HG03108 (cell line): ENCODE data around the gene PLPPR4.
A peak's percentile ranks its signal among the peaks of the same experiment; 100 is the strongest.
"Not testable (repeated sequence)": the region's sequence is repeated elsewhere in the genome, so short reads cannot be mapped to it uniquely, and the experiment has no call there.

Source experiments
- ATAC-seq: cut with Tn5 transposase; IDR thresholded peaks from one replicate; pipeline ENCODE4 v1.9.1; 2021; ENCODE audit warnings: moderate library complexity; ENCODE audit not compliant: unreplicated experiment

The PLPPR4 gene, protein sequence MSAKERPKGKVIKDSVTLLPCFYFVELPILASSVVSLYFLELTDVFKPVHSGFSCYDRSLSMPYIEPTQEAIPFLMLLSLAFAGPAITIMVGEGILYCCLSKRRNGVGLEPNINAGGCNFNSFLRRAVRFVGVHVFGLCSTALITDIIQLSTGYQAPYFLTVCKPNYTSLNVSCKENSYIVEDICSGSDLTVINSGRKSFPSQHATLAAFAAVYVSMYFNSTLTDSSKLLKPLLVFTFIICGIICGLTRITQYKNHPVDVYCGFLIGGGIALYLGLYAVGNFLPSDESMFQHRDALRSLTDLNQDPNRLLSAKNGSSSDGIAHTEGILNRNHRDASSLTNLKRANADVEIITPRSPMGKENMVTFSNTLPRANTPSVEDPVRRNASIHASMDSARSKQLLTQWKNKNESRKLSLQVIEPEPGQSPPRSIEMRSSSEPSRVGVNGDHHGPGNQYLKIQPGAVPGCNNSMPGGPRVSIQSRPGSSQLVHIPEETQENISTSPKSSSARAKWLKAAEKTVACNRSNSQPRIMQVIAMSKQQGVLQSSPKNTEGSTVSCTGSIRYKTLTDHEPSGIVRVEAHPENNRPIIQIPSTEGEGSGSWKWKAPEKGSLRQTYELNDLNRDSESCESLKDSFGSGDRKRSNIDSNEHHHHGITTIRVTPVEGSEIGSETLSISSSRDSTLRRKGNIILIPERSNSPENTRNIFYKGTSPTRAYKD

DNA sequence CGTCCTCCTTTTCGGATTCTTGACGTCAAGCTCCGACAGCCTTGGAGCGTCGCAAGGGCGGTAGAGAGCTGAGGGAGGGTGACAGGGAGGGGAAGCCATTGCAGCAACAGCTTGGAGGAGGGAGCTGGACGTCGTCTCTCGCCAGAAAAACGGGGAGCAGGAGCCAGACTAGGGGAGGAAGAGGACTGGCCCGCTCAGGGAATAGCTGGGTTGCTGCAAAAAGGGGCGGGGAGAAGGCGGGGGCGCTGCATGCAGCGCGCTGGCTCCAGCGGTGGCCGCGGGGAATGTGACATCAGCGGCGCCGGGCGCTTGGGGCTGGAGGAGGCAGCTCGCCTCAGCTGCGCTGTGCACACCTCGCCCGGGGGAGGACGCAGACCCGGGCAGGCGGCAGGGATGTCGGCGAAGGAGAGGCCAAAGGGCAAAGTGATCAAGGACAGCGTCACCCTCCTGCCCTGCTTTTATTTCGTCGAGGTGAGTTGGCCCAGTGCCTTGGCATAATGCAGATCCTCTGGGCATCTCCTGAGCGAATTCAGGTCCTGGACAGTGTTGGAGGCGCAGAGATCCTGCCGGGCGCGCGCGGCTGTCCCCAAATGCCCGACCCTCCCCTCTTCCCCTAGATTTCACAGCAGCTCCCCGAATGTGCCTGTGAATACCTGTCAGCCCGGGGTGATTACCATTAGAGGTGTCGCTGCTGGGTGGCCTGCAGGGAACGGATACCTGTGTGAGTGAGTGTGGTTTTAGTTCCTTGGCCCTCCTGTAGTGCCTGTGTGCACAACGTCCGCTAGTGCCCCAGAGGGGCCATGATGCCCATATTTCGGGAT is at the start of gene PLPPR4:
PLPPR4 (plus strand) TSS at position 292 of the 821 bp plus-strand sequence; CDS start at position 394, 102 bp downstream.
- ATAC-seq: no peak

DNA sequence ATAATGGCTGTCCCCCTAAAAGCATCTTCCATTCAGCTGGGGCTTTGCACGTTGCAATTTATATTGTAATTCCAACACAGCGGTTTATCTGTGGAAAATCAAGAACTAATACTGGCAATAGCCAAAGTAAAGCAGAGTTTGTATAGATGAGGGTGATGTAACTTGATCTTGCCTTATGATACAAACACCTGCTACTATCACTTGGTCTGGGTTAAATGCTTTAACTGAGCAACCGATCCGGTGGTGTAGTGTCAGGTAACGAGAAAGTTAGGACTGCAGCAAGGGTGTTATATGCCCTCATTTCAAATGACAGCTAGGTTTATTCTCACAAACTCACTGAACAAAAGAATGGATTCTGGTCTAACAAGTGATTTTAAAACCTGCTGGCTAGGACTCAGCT is 47.3 kb upstream of the PLPPR4 start:
- no peak for ATAC-seq

DNA sequence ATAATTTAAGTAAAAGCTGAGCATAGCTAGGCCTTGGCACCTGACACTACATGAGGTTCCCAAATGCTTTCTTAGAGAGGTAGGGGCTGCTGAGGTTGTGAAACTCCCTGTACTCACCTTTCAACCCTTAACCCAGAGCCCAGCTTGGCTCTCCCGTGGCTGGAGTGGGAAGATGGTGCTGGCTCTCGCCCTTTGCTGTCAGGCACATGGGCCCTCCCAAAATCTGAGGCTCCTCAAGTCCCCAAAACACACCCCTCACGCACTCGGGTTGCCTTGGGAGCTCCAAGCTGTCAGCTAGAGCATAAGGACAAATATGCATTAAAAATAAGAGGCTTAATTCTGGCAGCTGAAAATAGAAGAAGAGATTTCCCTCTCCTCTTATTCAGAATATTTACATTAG is 46.7 kb upstream of the PLPPR4 start:
- no peak for ATAC-seq

DNA sequence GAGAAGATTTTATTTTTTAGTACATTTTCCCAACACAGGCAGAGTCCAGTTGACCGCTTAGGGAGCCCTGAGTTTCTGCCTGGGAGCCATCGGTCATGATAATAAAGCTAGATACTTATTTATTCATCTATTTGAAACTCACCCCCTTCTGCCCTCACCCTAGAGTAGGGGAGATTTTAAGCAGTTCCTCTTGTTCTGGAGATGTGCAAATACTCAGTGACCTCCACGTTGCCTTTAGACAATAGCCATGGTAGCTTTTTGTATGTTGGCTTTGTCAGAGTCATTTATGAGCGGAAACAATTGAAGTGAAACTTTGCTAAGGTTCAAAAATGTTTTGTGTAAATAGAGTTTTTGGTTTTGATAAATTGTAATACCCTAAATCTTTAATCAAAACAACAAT is 45.7 kb upstream of the PLPPR4 start:
- no peak for ATAC-seq

DNA sequence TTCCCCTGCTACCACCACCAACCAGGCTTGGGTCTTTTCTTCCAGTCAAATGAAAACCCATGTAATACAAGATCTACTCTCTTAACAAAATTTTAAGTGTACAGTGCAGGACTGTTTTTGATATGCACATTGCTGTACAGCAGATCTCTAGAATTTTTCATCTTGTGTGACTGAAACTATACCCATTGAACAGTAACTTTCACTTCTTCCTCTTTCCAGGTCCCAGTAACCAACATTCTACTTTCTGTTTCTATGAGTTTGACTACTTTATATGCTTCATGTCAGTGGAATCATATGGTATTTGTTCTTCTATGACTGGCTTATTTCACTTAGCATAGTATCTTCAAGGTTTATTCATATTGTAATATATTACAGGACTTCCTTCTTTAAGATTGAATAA is 45.3 kb upstream of the PLPPR4 start:
- peak; percentile 72 for ATAC-seq

DNA sequence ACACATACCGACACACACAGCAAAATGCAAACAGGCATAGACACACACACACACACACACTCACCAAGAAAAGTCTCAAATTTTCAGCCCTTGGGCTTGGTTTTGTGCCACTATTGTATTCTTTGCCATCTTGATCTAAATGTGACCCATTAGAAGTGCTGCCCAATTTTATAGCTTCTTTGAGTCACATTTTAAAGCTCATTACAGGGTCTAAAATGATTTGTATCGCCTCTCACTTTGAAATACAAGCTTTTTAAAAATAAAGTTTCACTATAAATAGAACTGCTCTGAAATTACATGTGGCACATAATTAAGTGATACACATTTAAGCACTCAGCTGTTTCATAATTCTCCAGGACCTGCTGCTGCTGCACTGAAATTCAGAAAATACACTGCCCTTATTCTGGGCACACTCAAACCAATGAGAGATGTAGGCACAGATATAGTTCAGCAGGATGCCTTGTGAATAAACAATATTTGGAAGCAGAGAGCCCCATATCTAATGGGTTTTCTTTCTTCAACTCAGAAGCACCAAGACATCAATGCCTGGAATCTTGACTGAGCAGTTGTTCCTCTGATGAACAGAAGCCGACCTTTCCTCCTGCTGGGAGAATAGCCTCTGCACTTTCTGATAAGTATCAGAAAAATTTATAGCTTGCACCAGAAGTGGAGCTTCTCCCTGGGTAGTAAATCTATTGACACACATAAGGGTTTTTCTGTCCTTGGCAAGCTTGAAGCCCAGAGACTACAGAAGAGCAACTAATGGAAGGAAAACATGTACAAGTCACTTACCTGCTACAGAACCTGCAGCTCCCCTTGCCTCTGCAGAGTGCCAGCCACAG is 37.0 kb upstream of the PLPPR4 start:
- no peak for ATAC-seq

DNA sequence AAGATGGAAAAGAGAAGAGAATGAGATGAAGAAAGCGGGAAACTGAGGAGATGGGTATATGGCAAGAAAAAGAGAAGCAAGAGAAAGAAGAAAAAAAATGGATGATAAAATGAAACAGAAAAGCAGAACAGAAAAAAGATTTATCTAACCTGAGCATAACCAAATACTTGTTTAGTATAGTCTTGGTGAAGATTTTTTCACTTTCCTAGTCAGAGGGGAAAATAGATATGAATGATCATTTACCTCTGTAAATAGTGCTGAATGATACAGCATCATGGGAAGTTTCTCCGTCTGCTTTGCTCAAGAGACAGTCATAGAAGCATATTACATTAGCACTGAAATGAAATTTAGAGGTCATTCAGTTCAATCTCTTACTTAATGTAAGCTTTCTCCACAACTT is 36.1 kb upstream of the PLPPR4 start:
- no peak for ATAC-seq

DNA sequence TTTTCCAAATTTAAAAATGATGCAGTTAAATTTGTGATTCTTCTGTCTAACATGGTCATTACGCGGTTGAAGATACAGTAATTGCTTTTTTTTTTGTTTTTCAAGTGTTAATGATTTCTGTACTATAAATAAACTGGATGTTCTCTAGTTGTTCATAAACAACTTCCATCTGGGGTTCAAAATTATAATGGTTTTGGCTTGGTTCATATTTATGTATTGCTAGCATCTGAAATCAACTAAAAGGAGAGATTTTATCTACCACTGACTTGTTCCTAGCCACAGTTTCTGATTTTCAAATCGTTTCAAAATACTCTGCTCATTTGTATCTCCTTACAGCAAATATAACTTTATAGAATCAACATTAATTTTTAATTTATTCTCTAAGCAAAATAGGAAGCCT is 35.2 kb upstream of the PLPPR4 start:
- no peak for ATAC-seq

DNA sequence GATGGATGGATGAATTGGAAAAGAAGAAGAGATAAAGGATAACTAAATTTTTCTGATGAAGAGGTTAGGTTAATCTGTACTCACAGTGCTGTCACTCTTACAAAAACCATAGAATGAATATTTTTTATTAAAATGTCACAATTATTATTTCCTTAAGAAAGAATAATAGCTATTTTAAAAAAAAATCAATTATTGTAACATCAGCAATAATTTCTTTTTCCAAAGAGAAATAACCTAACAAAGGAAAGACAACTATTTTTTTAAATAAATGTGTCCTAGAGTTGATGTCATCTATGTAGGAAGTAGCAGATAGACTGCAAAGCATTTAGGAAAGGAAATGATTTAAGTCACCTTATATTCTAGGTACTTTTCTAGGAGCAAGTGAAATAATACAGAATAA is 33.6 kb upstream of the PLPPR4 start:
- no peak for ATAC-seq

DNA sequence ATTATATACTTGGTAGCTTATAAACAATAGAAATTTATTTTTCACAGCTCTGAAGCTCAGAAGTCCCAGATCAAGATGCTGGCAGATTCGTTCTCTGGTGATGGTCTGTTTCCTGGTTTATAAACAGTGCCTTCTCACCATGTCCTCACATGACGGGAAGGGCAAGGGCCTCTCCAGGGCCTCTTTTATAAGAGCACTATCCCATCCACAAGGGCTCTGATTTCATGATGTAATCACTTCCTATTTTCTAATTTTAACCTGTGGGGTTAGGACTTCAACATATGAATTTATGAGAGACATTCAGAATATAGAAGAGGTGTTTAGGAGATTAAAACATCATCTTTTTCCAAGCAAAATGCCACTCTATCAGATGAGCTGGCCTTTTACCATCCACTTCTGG is 32.1 kb upstream of the PLPPR4 start:
- ATAC-seq: no peak

DNA sequence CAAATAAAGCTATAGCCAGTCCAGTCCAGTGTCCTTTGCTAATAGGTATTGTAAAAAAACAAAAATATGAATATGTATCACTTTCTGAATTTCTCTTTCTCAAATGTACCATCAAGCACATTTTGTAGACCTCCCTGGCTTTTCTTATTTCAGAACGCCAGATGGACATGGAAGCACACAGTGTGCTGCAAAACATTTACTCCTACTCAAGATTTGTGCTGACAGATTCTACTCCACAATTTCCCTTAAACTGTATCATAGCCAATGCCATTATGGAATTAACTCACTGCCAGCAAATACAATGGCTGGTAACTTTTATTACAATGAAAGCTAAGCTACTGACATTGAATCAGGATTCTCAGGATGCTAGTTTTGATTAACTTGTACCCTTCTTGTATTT is 30.8 kb upstream of the PLPPR4 start:
- ATAC-seq: no peak

DNA sequence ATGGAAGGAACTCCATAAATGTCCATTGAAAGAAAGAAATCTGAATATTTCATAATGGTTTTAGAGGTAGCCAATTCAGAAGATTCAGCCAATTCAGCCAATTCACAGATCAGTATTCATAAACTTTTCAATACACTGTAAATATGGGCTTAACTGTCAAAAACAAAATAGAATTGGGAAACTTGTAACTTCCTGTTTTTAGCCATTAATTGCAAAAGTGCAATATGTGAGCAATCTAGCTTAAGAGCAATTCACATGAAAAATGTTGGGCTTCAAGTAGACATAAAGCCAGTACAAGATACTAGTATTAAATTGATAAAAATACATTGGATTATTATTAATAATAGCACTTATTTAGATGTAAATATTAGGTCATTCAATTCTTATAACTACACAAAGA is 27.5 kb upstream of the PLPPR4 start:
- ATAC-seq: no peak

DNA sequence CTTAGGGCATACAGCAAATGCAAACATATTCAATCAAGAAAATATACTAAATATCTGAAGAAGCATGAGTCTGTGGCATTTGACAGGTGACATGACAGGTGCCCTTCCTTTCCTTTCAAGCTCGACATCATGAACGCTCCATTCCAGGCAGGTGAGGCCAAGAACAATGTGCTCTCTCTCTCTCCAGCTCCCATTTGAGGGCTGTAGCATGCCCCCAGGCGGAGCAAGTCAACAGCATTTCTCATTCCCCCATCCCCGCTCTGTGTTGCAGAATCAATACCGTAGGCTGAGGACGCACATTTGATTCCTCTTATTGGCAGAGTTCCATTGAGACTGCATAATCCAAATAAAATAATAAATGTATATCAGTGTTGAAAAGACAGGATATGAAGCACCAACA is 24.6 kb upstream of the PLPPR4 start:
- no peak for ATAC-seq

DNA sequence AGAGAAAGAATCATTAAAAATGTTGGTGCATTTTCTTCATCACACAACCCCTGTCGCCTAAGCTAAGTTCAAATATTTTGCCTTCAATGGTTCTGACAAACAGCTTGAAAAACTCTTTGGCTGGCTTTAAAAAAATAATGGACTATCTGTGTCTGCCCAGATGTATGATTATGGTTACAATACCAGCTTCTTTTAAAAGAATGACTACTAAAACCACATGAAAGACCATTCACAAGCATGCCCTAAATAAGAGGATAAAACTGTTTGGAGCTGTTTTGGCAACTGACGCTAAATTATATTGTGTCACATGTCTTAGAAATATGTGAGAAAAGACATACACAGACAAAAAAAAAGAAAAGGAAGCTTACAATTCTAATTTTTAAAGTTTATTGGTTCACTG is 23.7 kb upstream of the PLPPR4 start:
- no peak for ATAC-seq

DNA sequence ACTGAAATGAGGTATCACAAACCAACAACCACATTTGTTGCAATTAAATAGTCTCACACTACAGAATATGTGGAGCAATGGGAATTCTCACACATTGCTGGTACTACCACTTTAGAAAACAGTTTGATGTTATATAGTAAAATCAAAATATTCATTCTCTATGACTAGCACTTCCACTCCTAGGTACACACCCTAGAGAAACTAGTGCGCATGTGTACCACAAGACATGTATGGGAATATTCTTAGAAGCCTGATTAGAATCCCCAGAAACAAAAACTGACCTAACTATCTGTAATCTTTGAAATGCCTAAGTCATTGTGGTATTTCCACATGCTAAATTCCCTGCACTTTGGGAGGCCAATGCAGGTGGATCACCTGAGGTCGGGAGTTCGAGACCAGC is 18.1 kb upstream of the PLPPR4 start:
- ATAC-seq: no peak

DNA sequence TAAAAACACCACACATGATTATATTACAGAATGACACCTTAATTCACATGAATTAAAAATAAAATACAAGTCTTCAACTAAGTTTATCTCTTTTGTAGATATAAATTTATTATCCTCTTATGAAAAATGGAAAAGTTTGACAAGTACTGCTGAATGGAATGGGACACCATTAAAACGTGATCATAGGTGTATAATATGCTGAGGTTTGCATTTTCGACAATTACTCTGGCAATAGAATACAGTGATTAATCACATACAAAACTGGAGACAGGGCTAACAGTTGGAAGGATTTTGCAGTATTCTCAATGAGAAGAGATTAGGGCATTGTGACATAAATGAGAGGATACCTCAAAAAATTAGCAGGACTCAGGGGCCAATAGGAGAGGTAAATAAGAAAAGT is 17.1 kb upstream of the PLPPR4 start:
- ATAC-seq: no peak

DNA sequence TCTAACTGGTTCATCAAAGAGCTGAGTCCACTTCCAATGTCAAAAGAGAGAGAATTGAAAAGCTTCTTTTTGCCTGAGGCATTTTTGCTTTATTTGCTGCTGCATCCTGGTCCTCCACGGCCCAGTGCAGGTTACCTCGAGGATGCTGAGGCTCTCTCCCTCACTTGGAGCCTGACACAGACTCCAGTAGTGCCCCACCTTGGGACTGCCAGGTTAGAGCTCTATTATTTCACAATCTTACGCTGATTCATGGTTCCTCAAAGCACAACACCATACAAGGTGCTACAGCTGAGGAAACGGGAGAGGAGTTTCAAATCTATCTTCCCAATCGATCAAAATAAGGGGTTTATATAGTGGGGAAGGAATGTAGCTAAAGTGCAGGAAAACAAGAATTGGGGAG is 13.6 kb upstream of the PLPPR4 start:
- no peak for ATAC-seq

DNA sequence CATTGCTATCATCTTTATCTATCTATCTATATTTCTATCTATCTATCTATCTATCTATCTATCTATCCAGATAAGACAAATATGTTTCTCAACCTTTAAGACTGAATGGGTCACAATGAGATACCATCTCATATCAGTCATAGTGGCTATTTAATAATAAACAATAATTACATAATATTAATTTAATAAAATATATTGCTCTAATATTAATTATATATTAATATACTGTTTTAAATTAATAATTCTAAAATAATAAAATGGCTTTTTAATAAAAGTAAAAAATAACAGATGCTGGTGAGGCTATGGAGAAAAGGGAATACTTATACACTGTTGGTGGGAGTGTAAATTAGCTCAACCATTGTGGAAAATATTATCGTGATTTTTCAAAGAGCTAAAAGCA is 13.0 kb upstream of the PLPPR4 start:
- ATAC-seq: no peak

DNA sequence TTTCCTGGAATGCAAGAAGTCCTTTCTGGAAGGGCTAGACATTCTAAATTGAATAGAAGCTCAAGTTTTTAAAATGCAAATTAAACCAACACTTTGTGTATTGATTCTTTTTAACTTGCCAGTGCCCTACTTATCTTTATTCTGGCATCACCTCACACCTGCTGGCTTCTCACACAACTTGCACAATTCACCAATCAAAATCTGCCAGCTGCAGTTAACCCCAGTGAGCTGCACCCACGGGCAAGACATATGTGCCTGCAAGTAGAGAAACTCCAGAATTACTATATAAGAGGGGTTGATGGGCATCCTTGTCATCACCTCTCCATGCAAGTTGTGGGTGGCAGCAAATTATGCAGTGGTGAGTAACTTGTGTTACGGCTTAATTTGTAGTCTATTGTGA is 11.7 kb upstream of the PLPPR4 start:
- no peak for ATAC-seq

DNA sequence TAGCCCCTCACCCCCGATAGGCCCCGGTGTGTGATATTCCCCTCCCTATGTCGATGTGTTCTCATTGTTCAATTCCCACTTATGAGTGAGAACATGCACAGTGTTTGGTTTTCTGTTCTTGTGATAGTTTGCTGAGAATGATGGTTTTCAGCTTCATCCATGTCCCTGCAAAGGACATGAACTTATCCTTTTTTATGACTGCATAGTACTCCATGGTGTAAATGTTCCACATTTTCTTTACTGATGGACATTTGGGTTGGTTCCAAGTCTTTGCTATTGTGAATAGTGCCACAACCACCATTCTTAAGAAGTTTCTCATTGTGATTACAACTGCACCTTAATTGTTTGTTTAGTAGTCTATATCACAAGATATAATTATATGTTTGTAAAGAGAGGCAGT is 3.9 kb upstream of the PLPPR4 start:
- not testable (repeated sequence) for ATAC-seq

DNA sequence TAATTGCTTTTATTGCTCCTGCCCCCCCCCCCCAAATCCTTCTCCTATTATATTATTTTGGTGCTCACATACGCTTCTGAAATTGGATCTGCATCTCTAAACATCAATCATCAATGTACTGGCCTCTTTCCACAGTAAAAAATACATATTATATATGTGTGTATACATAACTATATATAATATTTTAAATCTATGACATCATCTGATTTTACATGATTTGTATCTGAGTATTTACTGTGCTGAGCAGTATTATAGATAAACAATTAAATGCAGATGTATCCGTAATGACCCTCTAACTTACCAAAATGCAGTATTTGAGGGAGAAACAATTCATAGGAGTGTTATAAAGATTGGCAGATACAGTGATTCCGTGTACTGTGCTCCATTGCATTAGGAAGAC is 832 bp downstream of the PLPPR4 start:
- ATAC-seq: no peak
